A549 treated with GW870086 at 1 μM for 4 hours (cell line): Measurements from ENCODE around the gene CPA1. TPM values are rescaled to one million over a fixed set of nuclear protein-coding genes. Genes with fewer than 3 reads are reported as not detected.

ENCODE experiments used
- total RNA-seq: library from RNA; stranded (reverse); fragments of 200-300 nt; extraction: Qiagen RNA extraction; gene quantifications from 5 replicates; pipeline ENCODE4 v1.2.3, GENCODE V29; 2022; ENCODE audit warnings: low read depth

The CPA1 gene
- total RNA-seq: not detected in 5 replicates

DNA sequence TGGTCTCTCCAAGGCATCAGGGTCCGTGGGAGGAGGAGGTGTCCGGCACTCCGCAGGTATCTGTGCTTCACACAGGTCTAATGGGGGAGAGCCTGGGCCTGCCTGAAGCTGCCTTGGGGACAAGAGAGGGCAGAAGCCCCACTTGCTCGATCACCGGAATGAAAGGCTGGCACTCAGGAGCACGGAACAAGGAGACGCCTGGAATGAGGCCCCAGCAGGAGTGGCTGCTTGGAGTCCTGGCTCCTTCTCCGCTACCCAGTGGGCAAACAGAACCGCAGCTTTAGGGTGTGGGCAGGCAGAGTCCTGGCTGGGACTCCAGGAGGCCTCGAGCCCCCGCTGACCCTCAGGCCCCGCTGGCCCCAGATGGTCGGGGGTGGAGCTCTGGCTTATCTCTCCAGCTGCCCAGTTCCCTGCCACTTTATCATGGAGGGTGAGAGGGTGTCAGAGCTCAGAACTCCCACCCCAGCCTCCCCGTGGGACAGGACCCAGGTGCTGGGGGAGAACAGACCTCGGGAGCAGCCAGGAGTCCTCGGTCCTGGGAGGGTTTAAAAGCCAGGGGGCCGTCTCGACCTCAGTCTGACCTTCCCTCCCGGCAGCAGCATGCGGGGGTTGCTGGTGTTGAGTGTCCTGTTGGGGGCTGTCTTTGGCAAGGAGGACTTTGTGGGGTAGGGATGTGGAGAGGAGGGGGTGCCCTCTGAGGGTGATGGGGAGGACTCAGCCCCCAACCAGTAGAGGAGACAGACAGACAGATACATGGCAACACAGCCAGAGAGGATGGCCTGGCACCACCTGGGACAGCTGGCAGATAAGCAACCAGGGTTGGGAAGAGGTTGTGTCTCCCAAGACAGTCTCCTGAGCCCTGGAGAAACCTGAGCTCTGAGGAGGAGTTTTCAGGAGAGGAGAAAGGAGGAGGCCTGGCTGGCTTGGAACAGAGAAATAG is at the start of gene CPA1:
Gene CPA1, plus strand, starts transcription at position 574 of the 940 bp plus-strand sequence. Its CDS starts 27 bp downstream, at position 601.

DNA sequence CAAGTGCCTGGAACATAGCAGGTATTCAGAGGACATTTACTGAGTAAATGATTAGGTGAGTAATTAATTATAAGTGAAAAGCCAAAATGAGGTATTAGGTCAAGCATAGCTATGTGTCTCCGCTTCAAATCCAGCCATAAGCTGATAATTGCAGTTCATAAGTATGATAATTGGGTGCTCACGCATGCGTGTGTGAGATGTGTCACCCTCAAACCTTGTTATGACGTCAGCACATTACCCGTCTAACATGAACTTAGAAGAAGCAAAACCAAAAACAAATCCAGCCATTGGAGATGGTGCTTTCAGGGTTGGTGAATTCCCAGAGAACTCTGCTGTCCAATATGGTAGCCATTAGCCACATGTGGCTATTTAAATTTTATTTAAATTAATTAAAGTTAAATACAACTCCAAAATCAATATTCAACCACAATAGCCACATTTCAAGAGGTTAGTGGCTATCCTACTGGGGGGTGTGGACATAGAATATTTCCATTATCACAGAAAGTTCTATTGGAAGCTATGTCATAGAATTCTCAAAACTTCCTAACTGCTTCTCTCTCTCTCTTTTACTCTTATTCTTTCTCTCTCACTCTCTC is 35.9 kb upstream of the CPA1 start, which contains the start of gene CPA5:
Gene CPA5, plus strand, starts transcription at position 546 of the 596 bp plus-strand sequence. CDS start 1,670 bp downstream, outside the sequence.

Other genes starting within 250 kb of the CPA1 start
- 13.4 to 17.6 TPM (median 13.7 TPM) in 5 replicates for gene TMEM209, start 175.1 kb upstream of the CPA1 start, total RNA-seq
- not detected in 5 replicates for gene SSMEM1, start 172.6 kb upstream of the CPA1 start, total RNA-seq
- gene CPA2, start 113.6 kb upstream of the CPA1 start, total RNA-seq: 0.10 TPM in 1 of 5 replicates, not detected in the others
- gene CPA4, start 87.3 kb upstream of the CPA1 start, total RNA-seq: 3.2 to 5.4 TPM (median 4.7 TPM) in 5 replicates
- gene CPA5, start 35.7 kb upstream of the CPA1 start, total RNA-seq: not detected in 5 replicates
- gene CEP41, start 60.5 kb downstream of the CPA1 start, total RNA-seq: 11.9 to 14.3 TPM (median 13.9 TPM) in 5 replicates
- 33.2 to 42.9 TPM (median 40.0 TPM) in 5 replicates for gene MEST, start 111.6 kb downstream of the CPA1 start, total RNA-seq